Ovary (tissue), 9 donors: Measurements from ENCODE around the gene IGHMBP2. TPM values are rescaled to one million over a fixed set of nuclear protein-coding genes. Genes with fewer than 3 reads are reported as not detected.
A peak's percentile ranks its signal among the peaks of the same experiment; 100 is the strongest.
"Not testable (repeated sequence)": the region's sequence is repeated elsewhere in the genome, so short reads cannot be mapped to it uniquely, and the experiment has no call there.

Experiments
- DNase-seq, 5 donors: peaks; one replicate each; pipeline ENCODE4 v3.0.0-alpha.2; 2019 to 2020
- H3K27ac ChIP-seq, 2 donors: fragments of 200-600 bp; one replicate each; pipeline versions ENCODE4 v1.5.1 to v1.8.0; 2019 to 2022
- H3K27me3 ChIP-seq: fragments of 200-600 bp; one replicate; pipeline ENCODE4 v1.8.0; 2022
- H3K36me3 ChIP-seq: fragments of 200-600 bp; sonication (generic); one replicate; pipeline ENCODE4 v1.5.1; 2019
- H3K4me1 ChIP-seq: one replicate; pipeline ENCODE4 v1.8.1; 2013; ENCODE audit warnings: mild to moderate bottlenecking, moderate library complexity; ENCODE audit not compliant: insufficient read depth
- H3K4me3 ChIP-seq: fragments of 200-600 bp; sonication (generic); one replicate; pipeline ENCODE4 v1.5.1; 2017
- H3K9me3 ChIP-seq, 2 donors: fragments of 200-600 bp in 1 of 2; sonication (generic) in 1 of 2; one replicate each; pipeline versions ENCODE4 v1.5.1 to v1.8.1; 2013 to 2019; ENCODE audit warnings: mild to moderate bottlenecking in 1 of 2, moderate library complexity in 1 of 2
- CTCF ChIP-seq, 3 donors: fragments of 450-650 bp in 2 of 3; fragments of 200-600 bp in 1 of 3; IDR thresholded peaks; one replicate each; pipeline versions ENCODE4 v1.5.1 to v1.8.0; 2016 to 2022; ENCODE audit warnings: antibody characterized with exemption in 3 of 3, mild to moderate bottlenecking in 1 of 3
- EP300 ChIP-seq: sonication (generic); formaldehyde crosslinking; IDR thresholded peaks from one replicate; pipeline ENCODE4 v1.6.1; 2017; ENCODE audit warnings: antibody characterized with exemption
- POLR2A ChIP-seq: fragments of 450-650 bp; IDR thresholded peaks from one replicate; pipeline ENCODE4 v1.6.1; 2017; ENCODE audit warnings: antibody characterized with exemption, mild to moderate bottlenecking, moderate library complexity
- WGBS, 3 donors: extraction: QIAGEN DNeasy Blood & Tissue Kit in 1 of 3; methylation state at CpG; one replicate each; pipeline versions ENCODE4 v1.1.5 to v1.1.7; 2013 to 2017; 5-methylcytosine and 5-hydroxymethylcytosine counted together
- intact Hi-C, 4 donors: fragments of 100-400 bp; cut with DNase I; formaldehyde crosslinking; loops; one replicate each; pipeline versions ENCODE4 v1.11.0 to v1.15.1; 2022 to 2023
- polyA plus RNA-seq, 2 donors: library from polyadenylated mRNA; stranded (reverse); fragments of 200-250 nt in 1 of 2; fragments of 350-450 nt in 1 of 2; fragmentation: Illumina TruSeq in 1 of 2; extraction: RNeasy Lipid Tissue Mini Kit (QIAGEN cat#74804) in 1 of 2; gene quantifications; one replicate each; pipeline ENCODE4 v1.2.3, GENCODE V29; 2013 to 2014
- total RNA-seq, 7 donors: library from RNA; depleted of rRNA in 2 of 7; stranded (reverse); fragments of >200 nt in 2 of 7; fragmentation: NEBNext Ultra II Directional in 3 of 7; extraction: Animal tissue kit (Norgen Biotek cat#: 25700) in 3 of 7; gene quantifications; one replicate each; pipeline versions ENCODE4 v1.1.0 to v1.2.4, GENCODE V29; 2016 to 2023
- donor health status: DM: no; HTN: no; CAD: no; lungs with moderate emphysema.
- donor health status: DM: no; HTN: no; CAD: no.
- donor health status: Bipolar disorder and iron deficiency.
- donor health status: DM: yes; HTN: yes; CAD: no.
- donor health status: DM: no; HTN: no; CAD: no.
- donor health status: DM: yes; HTN: yes; CAD: no.

IGHMBP2 gene
- total and polyA plus RNA-seq, 9 donors, result 8.3 to 18.9 (median 15.9) TPM

- Histone ChIP-seq H3K4me3 (no peak overlapping the region), H3K9me3 (no peaks in the 10 kb centered on the region), H3K27ac (no peak overlapping the region), H3K4me1 (no peaks in the 10 kb centered on the region), H3K36me3 (no peaks in the 10 kb centered on the region), H3K27me3 (no peaks in the 10 kb centered on the region)
- TF ChIP-seq CTCF (IDR thresholded peaks at IDR 0.05) (no peak), EP300 (no peak), POLR2A (no peak)
- intact Hi-C loops, result no loop called here
- WGBS, 3 donors, result 88 to 97% (median 92%) methylated on average over 13 of the region's 13 CpGs
- no peak for DNase-seq
These were observed 21.3 kb upstream of the IGHMBP2 start for GRCh38 chr11:68882391-68882790.

DNA sequence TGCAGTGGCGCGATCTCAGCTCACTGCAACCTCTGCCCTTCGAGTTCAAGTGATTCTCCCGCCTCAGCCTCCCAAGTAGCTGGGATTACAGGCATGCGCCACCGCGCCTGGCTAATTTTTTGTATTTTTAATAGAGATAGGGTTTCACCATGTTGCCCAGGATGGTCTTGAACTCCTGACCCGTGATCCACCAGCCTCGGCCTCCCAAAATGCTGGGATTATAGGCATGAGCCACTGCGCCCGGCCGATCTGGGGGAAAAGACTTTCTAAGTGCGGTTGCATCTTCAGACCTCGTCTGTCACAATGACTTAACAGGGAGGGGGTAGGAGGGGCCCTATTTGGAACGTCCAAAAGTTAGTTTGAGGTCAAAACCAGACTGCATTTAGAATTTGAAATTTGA is 18.9 kb upstream of the IGHMBP2 start:
- H3K36me3 ChIP-seq, intact Hi-C loops, H3K27me3 ChIP-seq, H3K4me3 ChIP-seq, H3K27ac ChIP-seq, DNase-seq, H3K9me3 ChIP-seq, H3K4me1 ChIP-seq: not testable (repeated sequence)
- WGBS, 3 donors, result 95 to 97% (median 97%) methylated on average over 15 of the region's 15 CpGs

- no peaks in the 10 kb centered on the region for H3K9me3 ChIP-seq
- no peaks in the 10 kb centered on the region for H3K27me3 ChIP-seq
- H3K4me1 ChIP-seq, result peaks cover 2% of the 10 kb centered on the region
- intact Hi-C loops, result no loop called here
- H3K36me3 ChIP-seq, result no peaks in the 10 kb centered on the region
- TF ChIP-seq CTCF (IDR thresholded peaks at IDR 0.05) (peak in 1 of 3 donors; percentile 42), EP300 (no peak)
- peak; percentile 31 to 62 (median 49) for DNase-seq
- 35 to 45% (median 43%) methylated on average over 17 to 18 of the region's 18 CpGs for WGBS, 3 donors
- H3K4me3 ChIP-seq, result no peak overlapping the region
- H3K27ac ChIP-seq, result no peak overlapping the region
These were observed 13.7 kb upstream of the IGHMBP2 start for GRCh38 chr11:68889948-68890446.

DNA sequence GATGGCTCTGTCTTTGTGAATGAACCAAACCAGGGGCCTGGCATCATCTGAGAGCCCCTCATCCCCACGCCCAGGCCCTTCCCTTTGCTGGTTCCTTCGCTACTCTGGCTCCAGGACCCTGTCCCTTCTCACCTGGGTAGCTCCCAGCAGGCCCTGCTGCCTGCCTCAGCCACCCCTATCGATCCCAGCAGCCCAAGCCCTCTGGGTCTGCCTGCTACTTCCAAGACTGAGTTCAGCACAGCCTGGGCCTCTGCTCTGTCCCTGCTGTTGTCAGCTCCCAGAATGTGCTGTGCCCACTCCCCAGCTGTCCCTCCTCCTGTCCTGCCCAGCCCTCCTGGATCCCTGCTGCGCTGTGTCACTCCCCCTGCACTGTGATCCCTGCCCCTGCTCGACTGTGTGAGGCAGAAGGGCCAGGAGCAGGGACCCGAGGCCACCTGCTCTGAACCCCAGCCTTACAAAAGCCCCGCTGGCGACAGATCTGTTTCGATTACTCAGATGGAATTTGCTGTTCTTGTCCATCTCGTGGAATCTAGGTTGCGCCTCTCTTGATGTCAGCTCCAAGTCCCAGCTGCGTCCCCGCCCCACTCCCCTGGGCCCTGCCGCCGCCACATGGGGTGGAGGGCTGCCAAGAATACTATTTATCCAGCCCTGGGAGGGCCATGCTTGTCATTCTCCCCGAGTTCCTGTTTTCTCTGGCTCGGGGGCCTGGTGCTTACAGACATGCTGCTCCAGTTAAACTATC is 13.0 kb upstream of the IGHMBP2 start:
- Histone ChIP-seq H3K4me3 (no peak overlapping the region), H3K27me3 (no peaks in the 10 kb centered on the region), H3K4me1 (peaks cover 2% of the 10 kb centered on the region), H3K36me3 (no peaks in the 10 kb centered on the region), H3K27ac (no peak overlapping the region), H3K9me3 (no peaks in the 10 kb centered on the region)
- TF ChIP-seq CTCF (IDR thresholded peaks at IDR 0.05) (peak in 1 of 3 donors; percentile 4), EP300 (no peak)
- peak in 1 of 5 donors; percentile 48 for DNase-seq
- intact Hi-C loops, result no loop called here
- 58 to 62% (median 62%) methylated on average over 17 of the region's 17 CpGs for WGBS, 3 donors

DNA sequence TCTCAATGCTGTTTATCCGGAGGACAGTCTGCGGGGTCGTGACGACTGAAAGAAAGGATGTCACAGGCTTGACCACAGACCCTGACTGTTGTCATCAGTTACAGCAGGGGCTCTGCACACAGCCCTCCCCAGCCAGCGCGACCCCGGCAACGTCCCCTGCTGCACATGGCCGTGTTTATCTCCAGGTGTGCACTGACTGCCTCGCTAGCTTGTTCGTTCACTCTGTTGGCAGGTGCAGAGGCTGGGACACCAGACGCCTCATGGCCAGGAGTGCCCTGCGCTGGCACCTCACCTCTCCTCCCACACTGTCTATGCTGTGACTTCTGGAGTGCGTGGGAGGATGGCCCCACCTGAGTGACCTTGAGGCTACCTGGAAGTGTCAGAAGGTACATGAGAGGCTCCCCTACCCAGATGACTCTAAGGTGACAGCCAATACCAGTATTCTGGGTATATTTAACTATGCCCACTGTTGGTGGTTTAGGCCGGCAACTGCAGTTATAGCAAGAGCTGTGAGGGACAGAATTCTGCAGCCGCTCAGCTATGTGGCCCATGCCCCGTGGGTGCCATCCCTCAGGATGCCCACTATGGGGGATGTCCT is 12.2 kb upstream of the IGHMBP2 start:
- Histone ChIP-seq H3K27ac (no peak overlapping the region), H3K4me3 (no peak overlapping the region), H3K36me3 (no peaks in the 10 kb centered on the region), H3K9me3 (no peaks in the 10 kb centered on the region), H3K4me1 (peaks cover 2% of the 10 kb centered on the region), H3K27me3 (no peaks in the 10 kb centered on the region)
- TF ChIP-seq POLR2A (no peak), CTCF (IDR thresholded peaks at IDR 0.05) (no peak), EP300 (no peak)
- no peak for DNase-seq
- WGBS, 3 donors, result 63 to 74% (median 71%) methylated on average over 17 of the region's 17 CpGs
- intact Hi-C loops, result no loop called here
